Mucosa of descending colon (tissue), 3 donors: ENCODE measurements around the gene GPRC6A. TPM values are rescaled to one million over a fixed set of nuclear protein-coding genes. Genes with fewer than 3 reads are reported as not detected.
A peak's percentile ranks its signal among the peaks of the same experiment; 100 is the strongest.
"Not testable (repeated sequence)": the region's sequence is repeated elsewhere in the genome, so short reads cannot be mapped to it uniquely, and the experiment has no call there.

ENCODE experiments used
- ATAC-seq: fragments of 200-7000 bp; cut with Tn5 transposase; one replicate; pipeline ENCODE4 v1.9.1; 2020; ENCODE audit warnings: mild to moderate bottlenecking, moderate library complexity
- DNase-seq, 3 donors: peaks; one replicate each; pipeline ENCODE4 v3.0.0-alpha.2; 2020
- H3K36me3 ChIP-seq: fragments of 200-600 bp; one replicate; pipeline ENCODE4 v1.8.0; 2021; ENCODE audit warnings: low read depth, mild to moderate bottlenecking
- H3K4me1 ChIP-seq: fragments of 200-600 bp; one replicate; pipeline ENCODE4 v1.8.0; 2021; ENCODE audit warnings: low read depth, mild to moderate bottlenecking
- H3K4me3 ChIP-seq: fragments of 200-600 bp; one replicate; pipeline ENCODE4 v1.8.0; 2021; ENCODE audit warnings: mild to moderate bottlenecking
- H3K9me3 ChIP-seq: fragments of 200-600 bp; one replicate; pipeline ENCODE4 v1.8.0; 2021; ENCODE audit warnings: mild to moderate bottlenecking
- CTCF ChIP-seq: fragments of 200-600 bp; IDR thresholded peaks from one replicate; pipeline ENCODE4 v1.8.0; 2022; ENCODE audit warnings: antibody characterized with exemption, mild to moderate bottlenecking
- intact Hi-C, 2 donors: fragments of 100-400 bp; cut with DNase I in 1 of 2; cut with micrococcal nuclease in 1 of 2; formaldehyde crosslinking; loops; one replicate each; pipeline versions ENCODE4 v1.11.0 to v1.11.1; 2022; cut with DNase I, micrococcal nuclease
- total RNA-seq, 3 donors: library from RNA; stranded (reverse); fragmentation: NEBNext Ultra II Directional in 2 of 3; extraction: Animal tissue kit (Norgen Biotek cat#: 25700) in 2 of 3; gene quantifications; one replicate each; pipeline versions ENCODE4 v1.2.1 to v1.2.4, GENCODE V29; 2021 to 2023
- donor health status: DM: no; HTN: no; CAD: no; lungs with moderate emphysema.
- donor health status: DM: no; HTN: no; CAD: no.
- donor health status: DM: no; HTN: yes; CAD: no.

GPRC6A gene
- total RNA-seq, 3 donors from 2014 or later: 0.13 to 0.17 TPM; not detected in 1

GRCh38 chr6:116836606-116837342, 7.9 kb upstream of the GPRC6A start:
- DNase-seq: no peak
- intact Hi-C loops: no loop called here
- Histone ChIP-seq H3K9me3 (no peaks in the 10 kb centered on the region), H3K4me1 (no peaks in the 10 kb centered on the region), H3K36me3 (no peaks in the 10 kb centered on the region), H3K4me3 (no peak overlapping the region)
- ATAC-seq: no peak
- TF ChIP-seq CTCF: no peak

GRCh38 chr6:116834526-116834925, 5.6 kb upstream of the GPRC6A start:
- H3K36me3 ChIP-seq, H3K4me1 ChIP-seq, intact Hi-C loops, DNase-seq, ATAC-seq, H3K9me3 ChIP-seq, H3K4me3 ChIP-seq: not testable (repeated sequence)

GRCh38 chr6:116827561-116828240, 1.2 kb downstream of the GPRC6A start:
- peaks cover 3% of the 10 kb centered on the region for H3K9me3 ChIP-seq
- ATAC-seq (no peak), DNase-seq (no peak)
- H3K36me3 ChIP-seq: no peaks in the 10 kb centered on the region
- no peak for TF ChIP-seq CTCF
- intact Hi-C loops: no loop called here
- H3K4me1 ChIP-seq: no peaks in the 10 kb centered on the region
- H3K4me3 ChIP-seq: no peak overlapping the region

GRCh38 chr6:116816336-116816735, 12.5 kb downstream of the GPRC6A start:
- H3K4me3 ChIP-seq, intact Hi-C loops, DNase-seq, H3K4me1 ChIP-seq, H3K36me3 ChIP-seq, ATAC-seq: not testable (repeated sequence)
- H3K9me3 ChIP-seq: peaks cover 16% of the 10 kb centered on the region

- TF ChIP-seq CTCF: no peak
- H3K4me1 ChIP-seq: no peaks in the 10 kb centered on the region
- no peak overlapping the region for H3K4me3 ChIP-seq
- ATAC-seq: no peak
- H3K9me3 ChIP-seq: peaks cover 16% of the 10 kb centered on the region
- no peak for DNase-seq
- no peaks in the 10 kb centered on the region for H3K36me3 ChIP-seq
- intact Hi-C loops: no loop called here
These were observed 16.7 kb downstream of the GPRC6A start for GRCh38 chr6:116812051-116812650.

GRCh38 chr6:116801971-116802370, 26.9 kb downstream of the GPRC6A start:
- no peaks in the 10 kb centered on the region for H3K9me3 ChIP-seq
- H3K4me3 ChIP-seq: no peak overlapping the region
- peak; percentile 71 for ATAC-seq
- TF ChIP-seq CTCF: no peak
- no peaks in the 10 kb centered on the region for H3K4me1 ChIP-seq
- no peak for DNase-seq
- intact Hi-C loops: no loop called here
- H3K36me3 ChIP-seq: no peaks in the 10 kb centered on the region
